H1 (cell line): ENCODE results near the gene RNF20.

Experiments
- HDAC6 ChIP-seq: IDR thresholded peaks from one replicate; pipeline ENCODE4 v1.7.1; 2012; ENCODE audit warnings: low read depth, mild to moderate bottlenecking, inconsistent platforms, low read length, moderate library complexity
- JUND ChIP-seq: IDR thresholded peaks from 2 replicates; pipeline ENCODE4 v1.6.1; 2011; ENCODE audit warnings: mild to moderate bottlenecking, improper control_type of control experiment, low read length
- NRF1 ChIP-seq: IDR thresholded peaks from 2 replicates; pipeline ENCODE4 v1.6.1; 2011; ENCODE audit warnings: mild to moderate bottlenecking, low read depth, low read length, improper control_type of control experiment
- POLR2A ChIP-seq, 2 experiments: IDR thresholded peaks; 1 replicate in 1 of 2; 2 replicates in 1 of 2; pipeline ENCODE4 v1.6.1; 2011; ENCODE audit warnings: low read depth in 2 of 2, low read length in 2 of 2, mild to moderate bottlenecking in 2 of 2; ENCODE audit errors: control extremely low read depth in 1 of 2
- POLR2AphosphoS5 ChIP-seq: IDR thresholded peaks from 2 replicates; pipeline ENCODE4 v1.6.1; 2011; ENCODE audit warnings: low read depth, low read length
- POU5F1 ChIP-seq: IDR thresholded peaks from 2 replicates; pipeline ENCODE4 v1.6.1; 2011; ENCODE audit warnings: low read depth, mild to moderate bottlenecking, low read length, moderate library complexity
- RAD21 ChIP-seq, 2 experiments: IDR thresholded peaks in 1 of 2; conservative IDR thresholded peaks in 1 of 2; 2 replicates each; pipeline ENCODE4 v1.6.1; 2011; ENCODE audit warnings: low read depth in 2 of 2, low read length in 2 of 2, improper control_type of control experiment in 1 of 2, inconsistent platforms in 1 of 2, mild to moderate bottlenecking in 1 of 2, moderate library complexity in 1 of 2
- RNF2 ChIP-seq: fragments of 200-900, 300-1000 bp; sonication (generic); IDR thresholded peaks from 2 replicates; pipeline ENCODE4 v1.7.1; 2016; ENCODE audit warnings: borderline replicate concordance, low read depth, mild to moderate bottlenecking, antibody characterized with exemption, low read length; ENCODE audit not compliant: poor library complexity, severe bottlenecking; ENCODE audit errors: missing control alignments
- TAF1 ChIP-seq: IDR thresholded peaks from 2 replicates; pipeline ENCODE4 v1.6.1; 2011; ENCODE audit warnings: mild to moderate bottlenecking, low read depth, low read length
- YY1 ChIP-seq: IDR thresholded peaks from 2 replicates; pipeline ENCODE4 v1.6.1; 2011; ENCODE audit warnings: low read depth, mild to moderate bottlenecking, low read length
- TF ChIP-seq, protein P1 (sequence below), 3 experiments: IDR thresholded peaks; 1 replicate in 2 of 3; 2 replicates in 1 of 3; pipeline versions ENCODE4 v1.5.1 to v1.6.1; 2011; ENCODE audit warnings: low read length in 3 of 3, mild to moderate bottlenecking in 3 of 3, inconsistent platforms in 2 of 3, low read depth in 1 of 3, moderate library complexity in 1 of 3; ENCODE audit not compliant: insufficient read depth in 1 of 3; ENCODE audit errors: control extremely low read depth in 1 of 3
- TF ChIP-seq, protein P2 (sequence below): IDR thresholded peaks from 2 replicates; pipeline ENCODE4 v1.6.1; 2011; ENCODE audit warnings: low read length, improper control_type of control experiment
- TF ChIP-seq, protein P3 (sequence below): IDR thresholded peaks from 2 replicates; pipeline ENCODE4 v1.6.1; 2012; ENCODE audit warnings: low read length, inconsistent platforms

DNA sequence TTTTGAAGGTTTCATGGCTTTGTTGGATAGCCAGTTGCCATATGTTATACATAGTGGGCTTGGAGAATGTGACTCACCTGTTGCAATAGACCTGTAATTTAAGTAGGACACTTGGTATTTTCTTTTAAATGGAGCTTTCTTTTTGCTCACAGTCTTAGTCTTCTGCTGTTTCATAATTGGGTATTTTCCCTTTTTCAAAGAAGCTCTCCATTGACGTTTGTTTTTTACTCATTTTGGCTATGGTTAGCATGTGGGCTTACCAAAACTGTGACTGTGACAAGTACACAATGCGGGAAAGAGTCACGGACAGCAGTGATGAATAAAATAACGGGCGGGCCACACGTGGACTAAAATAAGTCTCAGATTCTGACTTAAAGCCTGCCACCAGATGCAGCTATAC, 23.2 kb upstream of the RNF20 start:
- TF ChIP-seq, protein P1, sequence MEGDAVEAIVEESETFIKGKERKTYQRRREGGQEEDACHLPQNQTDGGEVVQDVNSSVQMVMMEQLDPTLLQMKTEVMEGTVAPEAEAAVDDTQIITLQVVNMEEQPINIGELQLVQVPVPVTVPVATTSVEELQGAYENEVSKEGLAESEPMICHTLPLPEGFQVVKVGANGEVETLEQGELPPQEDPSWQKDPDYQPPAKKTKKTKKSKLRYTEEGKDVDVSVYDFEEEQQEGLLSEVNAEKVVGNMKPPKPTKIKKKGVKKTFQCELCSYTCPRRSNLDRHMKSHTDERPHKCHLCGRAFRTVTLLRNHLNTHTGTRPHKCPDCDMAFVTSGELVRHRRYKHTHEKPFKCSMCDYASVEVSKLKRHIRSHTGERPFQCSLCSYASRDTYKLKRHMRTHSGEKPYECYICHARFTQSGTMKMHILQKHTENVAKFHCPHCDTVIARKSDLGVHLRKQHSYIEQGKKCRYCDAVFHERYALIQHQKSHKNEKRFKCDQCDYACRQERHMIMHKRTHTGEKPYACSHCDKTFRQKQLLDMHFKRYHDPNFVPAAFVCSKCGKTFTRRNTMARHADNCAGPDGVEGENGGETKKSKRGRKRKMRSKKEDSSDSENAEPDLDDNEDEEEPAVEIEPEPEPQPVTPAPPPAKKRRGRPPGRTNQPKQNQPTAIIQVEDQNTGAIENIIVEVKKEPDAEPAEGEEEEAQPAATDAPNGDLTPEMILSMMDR (IDR thresholded peaks at IDR 0.05; ENCODE audit: control extremely low read depth in 1 of 3, insufficient read depth in 1 of 3, low read depth in 1 of 3, low read length in 3 of 3): no peak
- TF ChIP-seq POU5F1: no peak
- TF ChIP-seq YY1: no peak
- no peak for TF ChIP-seq HDAC6
- no peak for TF ChIP-seq RNF2
- no peak for TF ChIP-seq NRF1
- no peak for TF ChIP-seq POLR2A (IDR thresholded peaks at IDR 0.05; ENCODE audit: control extremely low read depth in 1 of 2, low read depth in 2 of 2, low read length in 2 of 2)
- no peak for TF ChIP-seq TAF1
- TF ChIP-seq, protein P2, sequence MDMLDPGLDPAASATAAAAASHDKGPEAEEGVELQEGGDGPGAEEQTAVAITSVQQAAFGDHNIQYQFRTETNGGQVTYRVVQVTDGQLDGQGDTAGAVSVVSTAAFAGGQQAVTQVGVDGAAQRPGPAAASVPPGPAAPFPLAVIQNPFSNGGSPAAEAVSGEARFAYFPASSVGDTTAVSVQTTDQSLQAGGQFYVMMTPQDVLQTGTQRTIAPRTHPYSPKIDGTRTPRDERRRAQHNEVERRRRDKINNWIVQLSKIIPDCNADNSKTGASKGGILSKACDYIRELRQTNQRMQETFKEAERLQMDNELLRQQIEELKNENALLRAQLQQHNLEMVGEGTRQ: no peak
- TF ChIP-seq, protein P3, sequence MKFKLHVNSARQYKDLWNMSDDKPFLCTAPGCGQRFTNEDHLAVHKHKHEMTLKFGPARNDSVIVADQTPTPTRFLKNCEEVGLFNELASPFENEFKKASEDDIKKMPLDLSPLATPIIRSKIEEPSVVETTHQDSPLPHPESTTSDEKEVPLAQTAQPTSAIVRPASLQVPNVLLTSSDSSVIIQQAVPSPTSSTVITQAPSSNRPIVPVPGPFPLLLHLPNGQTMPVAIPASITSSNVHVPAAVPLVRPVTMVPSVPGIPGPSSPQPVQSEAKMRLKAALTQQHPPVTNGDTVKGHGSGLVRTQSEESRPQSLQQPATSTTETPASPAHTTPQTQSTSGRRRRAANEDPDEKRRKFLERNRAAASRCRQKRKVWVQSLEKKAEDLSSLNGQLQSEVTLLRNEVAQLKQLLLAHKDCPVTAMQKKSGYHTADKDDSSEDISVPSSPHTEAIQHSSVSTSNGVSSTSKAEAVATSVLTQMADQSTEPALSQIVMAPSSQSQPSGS: no peak
- no peak for TF ChIP-seq RAD21 (IDR thresholded peaks at IDR 0.05 in 1 of 2, conservative IDR thresholded peaks at IDR 0.05 in 1 of 2; ENCODE audit: low read depth in 2 of 2, low read length in 2 of 2)
- TF ChIP-seq JUND: no peak
- TF ChIP-seq POLR2AphosphoS5: no peak
